Astrocyte (in vitro differentiated cells and primary cell): ENCODE data around the gene ASF1A. TPM values are rescaled to one million over a fixed set of nuclear protein-coding genes. Genes with fewer than 3 reads are reported as not detected.

Experiments
- DNase-seq: peaks from one replicate; pipeline ENCODE4 v3.0.0-alpha.2; 2010; ENCODE audit warnings: low read depth
- FAIRE-seq: peaks from 2 replicates; lab custom pipeline; 2011; peaks lifted over from hg19 to GRCh38; lab: Jason Lieb, UNC
- H2AFZ ChIP-seq: 2 replicates; pipeline ENCODE4 v1.6.0; 2012; ENCODE audit warnings: low read depth, low read length, inconsistent platforms
- H3K27ac ChIP-seq: 2 replicates; pipeline ENCODE4 v1.5.1; 2011; ENCODE audit warnings: low read depth, low read length, inconsistent platforms
- H3K27me3 ChIP-seq: 2 replicates; pipeline ENCODE4 v1.6.0; 2011; ENCODE audit warnings: low read length, inconsistent platforms; ENCODE audit not compliant: insufficient read depth
- H3K36me3 ChIP-seq: 2 replicates; pipeline ENCODE4 v1.5.1; 2011; ENCODE audit warnings: low read length, inconsistent platforms; ENCODE audit not compliant: insufficient read depth
- H3K4me1 ChIP-seq: 2 replicates; pipeline ENCODE4 v1.5.1; 2011; ENCODE audit warnings: low read length, inconsistent platforms; ENCODE audit not compliant: insufficient read depth
- H3K4me2 ChIP-seq: 2 replicates; pipeline ENCODE4 v1.6.0; 2012; ENCODE audit warnings: low read length, inconsistent platforms
- H3K4me3 ChIP-seq: 2 replicates; pipeline ENCODE4 v1.5.1; 2011; ENCODE audit warnings: low read depth, mild to moderate bottlenecking, low read length, inconsistent platforms; ENCODE audit not compliant: insufficient read depth
- H3K79me2 ChIP-seq: 2 replicates; pipeline ENCODE4 v1.6.0; 2012; ENCODE audit warnings: mild to moderate bottlenecking, low read length, inconsistent platforms; ENCODE audit not compliant: insufficient read depth
- H3K9ac ChIP-seq: 2 replicates; pipeline ENCODE4 v1.6.0; 2012; ENCODE audit warnings: mild to moderate bottlenecking, low read length, inconsistent platforms
- H3K9me3 ChIP-seq: 2 replicates; pipeline ENCODE4 v1.5.1; 2012; ENCODE audit warnings: low read depth, mild to moderate bottlenecking, low read length, inconsistent platforms; ENCODE audit not compliant: insufficient read depth
- H4K20me1 ChIP-seq: 2 replicates; pipeline ENCODE4 v1.6.0; 2012; ENCODE audit warnings: low read length, inconsistent platforms; ENCODE audit not compliant: insufficient read depth
- H3K27ac Mint-ChIP-seq: one replicate; pipeline ENCODE4 v1.8.0; 2021; ENCODE audit warnings: mild to moderate bottlenecking, mixed read lengths; ENCODE audit not compliant: unreplicated experiment
- H3K27me3 Mint-ChIP-seq: one replicate; pipeline ENCODE4 v1.8.0; 2021; ENCODE audit warnings: low read depth, mixed read lengths; ENCODE audit not compliant: unreplicated experiment
- H3K36me3 Mint-ChIP-seq: one replicate; pipeline ENCODE4 v1.8.0; 2021; ENCODE audit warnings: low read depth, mixed read lengths; ENCODE audit not compliant: unreplicated experiment
- H3K4me1 Mint-ChIP-seq: one replicate; pipeline ENCODE4 v1.8.0; 2021; ENCODE audit warnings: low read depth, mixed read lengths; ENCODE audit not compliant: unreplicated experiment
- H3K4me3 Mint-ChIP-seq: one replicate; pipeline ENCODE4 v1.8.0; 2021; ENCODE audit warnings: mild to moderate bottlenecking, moderate library complexity, mixed read lengths; ENCODE audit not compliant: unreplicated experiment
- H3K9me3 Mint-ChIP-seq: one replicate; pipeline ENCODE4 v1.8.0; 2021; ENCODE audit warnings: mild to moderate bottlenecking, mixed read lengths; ENCODE audit not compliant: unreplicated experiment
- EZH2 ChIP-seq: IDR thresholded peaks from 2 replicates; pipeline ENCODE4 v1.6.1; 2012; ENCODE audit warnings: mild to moderate bottlenecking, low read length, inconsistent platforms; ENCODE audit not compliant: insufficient read depth
- total RNA-seq: library from RNA; stranded (reverse); gene quantifications from 2 replicates; pipeline ENCODE4 v1.2.1, GENCODE V29; 2021
- TF ChIP-seq, protein P1 (sequence below): IDR thresholded peaks from 2 replicates; pipeline ENCODE4 v1.5.1; 2011; ENCODE audit warnings: low read depth, mild to moderate bottlenecking, inconsistent platforms, low read length, moderate library complexity; ENCODE audit not compliant: insufficient read depth

Gene ASF1A
- total RNA-seq, 1 donor from 2014 or later: 35.7 TPM

DNA sequence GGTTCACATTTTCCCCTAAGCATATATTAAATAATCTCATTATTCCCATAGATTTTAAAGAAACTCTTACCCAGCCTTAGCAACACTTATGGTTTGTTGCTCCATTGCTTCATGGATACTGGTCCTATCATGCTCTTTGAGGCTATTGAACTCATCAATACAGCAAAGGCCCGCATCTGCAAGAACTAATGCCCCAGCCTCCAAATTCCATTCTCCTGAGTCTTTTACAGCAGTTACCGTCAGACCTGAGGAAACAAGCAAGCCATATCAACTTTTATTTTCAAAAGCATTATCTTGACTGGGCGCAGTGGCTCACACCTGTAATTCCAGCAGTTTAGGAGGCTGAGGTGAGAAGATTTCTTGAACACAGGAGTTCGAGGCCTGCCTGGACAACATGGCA is 37.7 kb upstream of the ASF1A start:
- H3K4me1 ChIP-seq: no peaks in the 10 kb centered on the region
- Mint-ChIP-seq H3K27ac (no peak overlapping the region), H3K4me1 (peaks cover 5% of the 10 kb centered on the region)

DNA sequence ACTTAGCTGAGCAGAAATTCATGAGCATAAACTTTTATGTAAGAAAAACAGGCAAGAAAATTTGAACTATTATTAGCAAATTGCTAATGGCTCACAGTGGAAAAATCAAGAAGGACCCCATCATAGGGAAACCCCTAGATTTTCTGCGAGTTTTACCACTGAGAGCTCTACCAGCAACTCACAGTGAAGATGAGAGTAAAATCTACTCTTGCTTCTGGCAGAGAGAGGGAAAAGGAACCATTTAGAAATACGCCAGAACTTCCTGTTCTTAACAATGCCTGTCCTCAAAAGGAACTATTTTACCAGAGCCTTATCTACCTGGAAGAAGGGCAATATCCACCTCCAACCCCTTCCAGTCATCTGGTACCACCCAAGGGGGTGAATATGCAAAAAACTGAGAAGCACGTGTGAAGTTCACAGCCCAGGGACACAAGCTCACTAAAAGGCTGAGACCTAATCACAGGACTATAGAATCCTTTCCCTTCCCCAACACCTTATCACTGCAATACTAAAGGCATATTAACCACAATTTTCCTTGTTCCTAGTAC is 34.4 kb upstream of the ASF1A start:
- Mint-ChIP-seq H3K9me3 (peaks cover 2% of the 10 kb centered on the region), H3K4me1 (peaks cover 8% of the 10 kb centered on the region), H3K4me3 (no peak overlapping the region), H3K27ac (no peak overlapping the region), H3K27me3 (no peaks in the 10 kb centered on the region), H3K36me3 (peaks cover 6% of the 10 kb centered on the region)
- TF ChIP-seq, protein P1, sequence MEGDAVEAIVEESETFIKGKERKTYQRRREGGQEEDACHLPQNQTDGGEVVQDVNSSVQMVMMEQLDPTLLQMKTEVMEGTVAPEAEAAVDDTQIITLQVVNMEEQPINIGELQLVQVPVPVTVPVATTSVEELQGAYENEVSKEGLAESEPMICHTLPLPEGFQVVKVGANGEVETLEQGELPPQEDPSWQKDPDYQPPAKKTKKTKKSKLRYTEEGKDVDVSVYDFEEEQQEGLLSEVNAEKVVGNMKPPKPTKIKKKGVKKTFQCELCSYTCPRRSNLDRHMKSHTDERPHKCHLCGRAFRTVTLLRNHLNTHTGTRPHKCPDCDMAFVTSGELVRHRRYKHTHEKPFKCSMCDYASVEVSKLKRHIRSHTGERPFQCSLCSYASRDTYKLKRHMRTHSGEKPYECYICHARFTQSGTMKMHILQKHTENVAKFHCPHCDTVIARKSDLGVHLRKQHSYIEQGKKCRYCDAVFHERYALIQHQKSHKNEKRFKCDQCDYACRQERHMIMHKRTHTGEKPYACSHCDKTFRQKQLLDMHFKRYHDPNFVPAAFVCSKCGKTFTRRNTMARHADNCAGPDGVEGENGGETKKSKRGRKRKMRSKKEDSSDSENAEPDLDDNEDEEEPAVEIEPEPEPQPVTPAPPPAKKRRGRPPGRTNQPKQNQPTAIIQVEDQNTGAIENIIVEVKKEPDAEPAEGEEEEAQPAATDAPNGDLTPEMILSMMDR: no peak
- TF ChIP-seq EZH2: no peak
- no peak overlapping the region for H3K4me3 ChIP-seq
- DNase-seq (no peak), FAIRE-seq (no peak)
- H3K9ac ChIP-seq: no peak overlapping the region
- no peaks in the 10 kb centered on the region for H3K27me3 ChIP-seq
- no peaks in the 10 kb centered on the region for H4K20me1 ChIP-seq
- no peak overlapping the region for H2AFZ ChIP-seq
- H3K4me2 ChIP-seq: no peak overlapping the region
- no peaks in the 10 kb centered on the region for H3K9me3 ChIP-seq
- H3K27ac ChIP-seq: no peak overlapping the region
- no peaks in the 10 kb centered on the region for H3K36me3 ChIP-seq
- no peaks in the 10 kb centered on the region for H3K4me1 ChIP-seq
- H3K79me2 ChIP-seq: peaks cover 12% of the 10 kb centered on the region

More for the DNA sequence above, 37.7 kb upstream of the ASF1A start:
- Histone ChIP-seq H3K4me3 (no peak overlapping the region), H3K9me3 (no peaks in the 10 kb centered on the region), H3K27ac (no peak overlapping the region), H3K27me3 (no peaks in the 10 kb centered on the region), H4K20me1 (no peaks in the 10 kb centered on the region), H3K79me2 (peaks cover 5% of the 10 kb centered on the region), H3K9ac (no peak overlapping the region), H2AFZ (no peak overlapping the region), H3K36me3 (no peaks in the 10 kb centered on the region), H3K4me2 (no peak overlapping the region)
- no peak overlapping the region for H3K4me3 Mint-ChIP-seq
- no peak for TF ChIP-seq EZH2
- TF ChIP-seq, protein P1: no peak
- DNase-seq: no peak
- H3K36me3 Mint-ChIP-seq: no peaks in the 10 kb centered on the region
- peaks cover 2% of the 10 kb centered on the region for H3K9me3 Mint-ChIP-seq
- FAIRE-seq: no peak
- H3K27me3 Mint-ChIP-seq: no peaks in the 10 kb centered on the region

DNA sequence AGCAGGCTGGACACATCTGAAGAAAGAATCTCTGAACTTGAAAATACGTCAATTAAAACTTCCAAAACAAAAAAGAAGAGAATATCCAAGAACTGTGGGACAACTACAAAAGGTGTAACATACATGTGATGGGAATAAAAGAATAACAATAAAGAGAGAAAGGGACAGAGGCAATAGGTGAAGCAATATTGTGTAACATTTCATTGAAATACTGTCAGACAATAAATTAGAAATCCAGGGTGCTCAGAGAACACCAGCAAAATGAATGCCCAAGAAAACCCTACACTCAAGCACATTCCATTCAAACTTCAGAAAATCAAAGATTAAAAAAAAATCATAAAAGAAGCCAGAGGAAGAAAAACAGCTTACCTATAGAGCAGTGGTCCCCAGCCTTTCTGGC is 33.6 kb upstream of the ASF1A start:
- TF ChIP-seq EZH2: no peak
- TF ChIP-seq, protein P1: no peak
- H4K20me1 ChIP-seq: no peaks in the 10 kb centered on the region
- H3K4me2 ChIP-seq: no peak overlapping the region
- Mint-ChIP-seq H3K9me3 (peaks cover 2% of the 10 kb centered on the region), H3K4me1 (peaks cover 8% of the 10 kb centered on the region), H3K27ac (no peak overlapping the region), H3K27me3 (no peaks in the 10 kb centered on the region), H3K4me3 (no peak overlapping the region), H3K36me3 (peaks cover 6% of the 10 kb centered on the region)
- no peak for DNase-seq
- H3K36me3 ChIP-seq: no peaks in the 10 kb centered on the region
- H3K27me3 ChIP-seq: no peaks in the 10 kb centered on the region
- no peak overlapping the region for H3K9ac ChIP-seq
- no peak overlapping the region for H3K4me3 ChIP-seq
- H2AFZ ChIP-seq: no peak overlapping the region
- no peak for FAIRE-seq
- no peaks in the 10 kb centered on the region for H3K4me1 ChIP-seq
- no peak overlapping the region for H3K27ac ChIP-seq
- H3K79me2 ChIP-seq: peaks cover 14% of the 10 kb centered on the region
- H3K9me3 ChIP-seq: no peaks in the 10 kb centered on the region
